CD4-positive, alpha-beta T cell (primary cell): Measurements from ENCODE around the gene PCDHGB5. TPM values are rescaled to one million over a fixed set of nuclear protein-coding genes. Genes with fewer than 3 reads are reported as not detected.
A peak's percentile ranks its signal among the peaks of the same experiment; 100 is the strongest.

ENCODE experiments used
- ATAC-seq: fragments of 200-7000 bp; cut with Tn5 transposase; one replicate; pipeline ENCODE4 v1.10.0; 2022; ENCODE audit warnings: mild to moderate bottlenecking; ENCODE audit not compliant: poor library complexity
- CTCF ChIA-PET: fragments of 350-600 bp; sonication (Branson Sonifier 250); formaldehyde crosslinking; loops from one replicate; lab custom pipeline; 2021; ENCODE audit warnings: antibody characterized with exemption, inconsistent platforms; lab: Charles Lee
- POLR2A ChIA-PET: fragments of 350-600 bp; sonication (Branson Sonifier 250); formaldehyde crosslinking; loops from one replicate; lab custom pipeline; 2021; ENCODE audit warnings: antibody characterized with exemption, inconsistent platforms; lab: Charles Lee
- DNase-seq, 14 experiments: peaks; one replicate each; pipeline ENCODE4 v3.0.0-alpha.2; 2013 to 2020; ENCODE audit warnings: mixed read lengths in 2 of 14
- H3K27ac ChIP-seq, 2 donors: one replicate each; pipeline versions ENCODE4 v1.5.1 to v1.7.0; 2013; ENCODE audit warnings: low read length in 2 of 2, low read depth in 1 of 2, mild to moderate bottlenecking in 1 of 2
- H3K27me3 ChIP-seq, 2 experiments: 1 replicate in 1 of 2; 2 replicates in 1 of 2; pipeline versions ENCODE4 v1.6.1 to v1.7.0; 2013; ENCODE audit warnings: low read length in 2 of 2, control low read depth in 1 of 2, mild to moderate bottlenecking in 1 of 2, moderate library complexity in 1 of 2; ENCODE audit not compliant: insufficient read depth in 2 of 2, control insufficient read depth in 1 of 2
- H3K36me3 ChIP-seq: one replicate; pipeline ENCODE4 v1.6.1; 2013; ENCODE audit warnings: low read length, control low read depth; ENCODE audit not compliant: insufficient read depth
- H3K4me1 ChIP-seq: one replicate; pipeline ENCODE4 v1.6.1; 2013; ENCODE audit warnings: low read length, control low read depth; ENCODE audit not compliant: insufficient read depth
- H3K4me3 ChIP-seq: one replicate; pipeline ENCODE4 v1.5.1; 2013; ENCODE audit warnings: mild to moderate bottlenecking, low read length, moderate library complexity
- H3K9me3 ChIP-seq, 2 experiments: 1 replicate in 1 of 2; 2 replicates in 1 of 2; pipeline versions ENCODE4 v1.6.1 to v1.7.0; 2013; ENCODE audit warnings: low read length in 2 of 2, mild to moderate bottlenecking in 2 of 2, control low read depth in 1 of 2, moderate library complexity in 1 of 2; ENCODE audit not compliant: control insufficient read depth in 1 of 2, insufficient read depth in 1 of 2
- H3K27ac Mint-ChIP-seq: one replicate; pipeline ENCODE4 v1.8.0; 2020; ENCODE audit warnings: mixed read lengths
- H3K27me3 Mint-ChIP-seq: one replicate; pipeline ENCODE4 v1.8.0; 2021; ENCODE audit warnings: mixed read lengths
- H3K36me3 Mint-ChIP-seq: one replicate; pipeline ENCODE4 v1.8.0; 2021; ENCODE audit warnings: low read depth, mixed read lengths
- H3K4me1 Mint-ChIP-seq: one replicate; pipeline ENCODE4 v1.8.0; 2021; ENCODE audit warnings: low read depth, mixed read lengths
- H3K4me3 Mint-ChIP-seq: one replicate; pipeline ENCODE4 v1.8.0; 2020; ENCODE audit warnings: mild to moderate bottlenecking, mixed read lengths
- H3K9me3 Mint-ChIP-seq: one replicate; pipeline ENCODE4 v1.8.0; 2020; ENCODE audit warnings: mixed read lengths
- CTCF ChIP-seq: fragments of 200-600 bp; IDR thresholded peaks from one replicate; pipeline ENCODE4 v1.8.0; 2022; ENCODE audit warnings: antibody characterized with exemption, mild to moderate bottlenecking
- intact Hi-C, 2 experiments: fragments of 100-400 bp; cut with DNase I in 1 of 2; cut with micrococcal nuclease in 1 of 2; formaldehyde crosslinking; loops; one replicate each; pipeline versions ENCODE4 v1.15.1 to v1.9.0; 2023 to 2025; cut with DNase I, micrococcal nuclease
- total RNA-seq, 174 experiments: library from RNA in 2 of 174; stranded (reverse) in 2 of 174; gene quantifications; one replicate each; pipeline ENCODE4 v1.2.3 and lab custom pipeline; 2021 to 2026

PCDHGB5 gene
- total RNA-seq, 2 experiments from 2014 or later: 0.14 to 0.20 TPM

DNA sequence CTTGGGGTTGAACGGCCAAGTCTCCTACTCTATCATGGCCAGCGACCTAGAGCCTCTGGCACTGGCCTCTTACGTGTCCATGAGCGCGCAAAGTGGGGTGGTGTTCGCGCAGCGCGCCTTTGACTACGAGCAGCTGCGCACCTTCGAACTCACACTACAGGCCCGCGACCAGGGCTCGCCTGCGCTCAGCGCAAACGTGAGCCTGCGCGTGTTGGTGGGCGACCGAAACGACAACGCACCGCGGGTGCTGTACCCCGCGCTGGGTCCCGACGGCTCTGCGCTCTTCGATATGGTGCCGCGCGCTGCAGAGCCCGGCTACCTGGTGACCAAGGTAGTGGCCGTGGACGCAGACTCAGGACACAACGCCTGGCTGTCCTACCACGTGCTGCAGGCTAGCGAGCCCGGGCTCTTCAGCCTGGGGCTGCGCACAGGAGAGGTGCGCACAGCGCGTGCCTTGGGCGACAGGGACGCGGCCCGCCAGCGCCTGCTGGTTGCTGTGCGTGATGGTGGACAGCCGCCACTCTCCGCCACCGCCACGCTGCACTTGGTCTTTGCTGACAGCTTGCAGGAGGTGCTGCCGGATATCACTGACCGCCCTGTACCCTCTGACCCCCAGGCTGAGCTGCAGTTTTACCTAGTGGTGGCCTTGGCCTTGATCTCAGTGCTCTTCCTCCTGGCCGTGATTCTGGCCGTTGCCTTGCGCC is 2.0 kb downstream of the PCDHGB5 start:
- DNase-seq (no peak), ATAC-seq (no peak)
- peaks cover 3% of the 10 kb centered on the region for H3K4me1 Mint-ChIP-seq
- intact Hi-C loops: no loop called here
- Histone ChIP-seq H3K4me3 (no peak overlapping the region), H3K4me1 (no peaks in the 10 kb centered on the region), H3K9me3 (peaks cover 30 to 52% of the 10 kb centered on the region in 2 experiments), H3K36me3 (no peaks in the 10 kb centered on the region), H3K27me3 (peaks cover 55 to 82% of the 10 kb centered on the region in 2 experiments), H3K27ac (no peak overlapping the region)
- TF ChIP-seq CTCF: no peak
- peaks cover 35% of the 10 kb centered on the region for H3K36me3 Mint-ChIP-seq
- ChIA-PET POLR2A (no interaction called here), CTCF (no interaction called here)
- peaks cover 82% of the 10 kb centered on the region for H3K27me3 Mint-ChIP-seq
- peaks cover 8% of the 10 kb centered on the region for H3K9me3 Mint-ChIP-seq
- no peak overlapping the region for H3K4me3 Mint-ChIP-seq
- H3K27ac Mint-ChIP-seq: no peak overlapping the region

DNA sequence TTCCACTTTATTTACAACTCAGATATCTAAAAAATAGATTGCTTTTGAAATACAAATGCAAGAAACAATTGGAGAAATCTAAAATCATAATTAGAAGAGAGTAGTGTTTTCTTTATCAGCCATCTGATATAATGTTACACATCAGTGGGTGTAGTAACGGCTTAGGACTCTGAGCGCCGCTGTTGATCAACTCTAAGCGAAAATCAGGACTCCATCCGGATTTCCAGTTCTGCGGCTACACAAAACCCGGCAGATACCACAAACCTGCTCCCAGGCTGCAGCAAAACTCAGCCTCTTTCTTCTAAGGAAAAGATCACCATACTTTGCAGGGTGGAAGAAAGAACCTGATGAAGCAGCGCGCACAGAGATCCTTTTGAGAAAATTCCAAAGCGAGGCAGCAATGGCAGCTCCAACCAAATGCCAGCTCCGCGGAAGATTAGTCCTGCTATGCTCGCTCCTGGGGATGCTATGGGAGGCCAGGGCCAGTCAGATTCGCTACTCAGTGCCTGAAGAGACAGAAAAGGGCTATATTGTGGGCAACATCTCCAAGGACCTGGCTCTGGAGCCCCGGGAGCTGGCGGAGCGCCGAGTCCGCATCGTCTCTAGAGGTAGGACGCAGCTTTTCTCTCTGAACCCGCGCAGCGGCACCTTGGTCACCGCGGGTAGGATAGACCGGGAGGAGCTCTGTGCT is 5.0 kb downstream of the PCDHGB5 start, which contains the start of gene PCDHGA9:
TSS of gene PCDHGA9 (plus strand) at position 226 of the 691 bp plus-strand sequence. CDS start at position 401, 175 bp downstream.
- ATAC-seq (no peak), DNase-seq (peak in 2 of 14 experiments; percentile 26)
- Histone ChIP-seq H3K4me1 (no peaks in the 10 kb centered on the region), H3K27ac (no peak within 1 kb of the TSS), H3K27me3 (peaks cover 51 to 82% of the 10 kb centered on the region in 2 experiments), H3K9me3 (peaks cover 44 to 50% of the 10 kb centered on the region in 2 experiments), H3K4me3 (no peak within 1 kb of the TSS), H3K36me3 (no peaks in the 10 kb centered on the region)
- CTCF ChIA-PET: no interaction called here
- Mint-ChIP-seq H3K4me3 (peak within 1 kb of the TSS; percentile 77), H3K27me3 (peaks cover 77% of the 10 kb centered on the region), H3K36me3 (peaks cover 29% of the 10 kb centered on the region), H3K27ac (no peak within 1 kb of the TSS), H3K4me1 (peaks cover 3% of the 10 kb centered on the region), H3K9me3 (peaks cover 5% of the 10 kb centered on the region)
- POLR2A ChIA-PET: no interaction called here
- intact Hi-C loops: no loop called here
- TF ChIP-seq CTCF: no peak

DNA sequence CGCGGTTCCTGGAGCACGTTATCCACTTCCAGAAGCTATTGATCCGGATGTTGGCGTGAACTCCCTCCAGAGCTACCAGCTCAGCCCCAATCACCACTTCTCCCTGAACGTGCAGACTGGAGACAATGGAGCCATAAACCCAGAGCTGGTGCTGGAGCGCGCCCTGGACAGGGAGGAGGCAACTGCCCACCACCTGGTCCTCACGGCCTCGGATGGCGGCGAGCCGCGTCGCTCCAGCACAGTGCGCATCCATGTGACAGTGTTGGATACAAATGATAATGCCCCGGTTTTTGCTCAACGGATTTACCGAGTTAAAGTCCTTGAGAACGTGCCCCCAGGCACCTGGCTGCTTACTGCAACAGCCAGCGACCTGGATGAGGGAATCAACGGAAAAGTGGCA is 5.6 kb downstream of the PCDHGB5 start:
- intact Hi-C loops: no loop called here
- Histone ChIP-seq H3K36me3 (no peaks in the 10 kb centered on the region), H3K27me3 (peaks cover 54 to 86% of the 10 kb centered on the region in 2 experiments), H3K4me1 (no peaks in the 10 kb centered on the region), H3K27ac (no peak overlapping the region), H3K4me3 (no peak overlapping the region), H3K9me3 (peaks cover 49 to 51% of the 10 kb centered on the region in 2 experiments)
- Mint-ChIP-seq H3K4me3 (no peak overlapping the region), H3K27ac (no peak overlapping the region), H3K4me1 (peaks cover 7% of the 10 kb centered on the region), H3K36me3 (peaks cover 29% of the 10 kb centered on the region), H3K27me3 (peaks cover 82% of the 10 kb centered on the region), H3K9me3 (peaks cover 7% of the 10 kb centered on the region)
- no peak for DNase-seq
- ChIA-PET CTCF (no interaction called here), POLR2A (no interaction called here)
- no peak for ATAC-seq
- no peak for TF ChIP-seq CTCF
